NCI-H128 (cell line): ENCODE data around the gene NMNAT2.

Source experiments
- DNase-seq: peaks from one replicate; lab custom pipeline; 2025; ENCODE audit not compliant: unreplicated experiment; lab: John Stamatoyannopoulos, UW

NMNAT2 gene

DNA sequence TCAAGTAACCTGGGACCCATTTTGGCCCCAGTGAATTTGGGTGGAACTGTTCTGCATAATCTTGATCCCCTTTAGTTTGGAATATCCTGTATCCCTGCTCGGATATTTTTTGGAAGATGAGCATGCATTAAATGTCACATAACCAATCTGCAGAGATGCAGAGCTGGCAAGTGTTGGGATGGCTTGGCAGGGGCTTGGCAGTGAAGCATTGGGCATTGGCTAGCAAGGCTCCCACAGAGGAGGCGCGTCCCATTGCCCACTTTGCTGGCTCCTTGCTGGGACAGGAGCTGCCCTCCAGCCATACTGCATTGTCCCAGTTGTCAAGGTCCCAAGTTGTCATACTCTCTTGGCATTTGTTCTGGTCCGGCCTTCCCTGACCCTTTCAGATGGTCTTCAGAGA lies 202.2 kb downstream of the NMNAT2 start:
- DNase-seq: no peak

DNA sequence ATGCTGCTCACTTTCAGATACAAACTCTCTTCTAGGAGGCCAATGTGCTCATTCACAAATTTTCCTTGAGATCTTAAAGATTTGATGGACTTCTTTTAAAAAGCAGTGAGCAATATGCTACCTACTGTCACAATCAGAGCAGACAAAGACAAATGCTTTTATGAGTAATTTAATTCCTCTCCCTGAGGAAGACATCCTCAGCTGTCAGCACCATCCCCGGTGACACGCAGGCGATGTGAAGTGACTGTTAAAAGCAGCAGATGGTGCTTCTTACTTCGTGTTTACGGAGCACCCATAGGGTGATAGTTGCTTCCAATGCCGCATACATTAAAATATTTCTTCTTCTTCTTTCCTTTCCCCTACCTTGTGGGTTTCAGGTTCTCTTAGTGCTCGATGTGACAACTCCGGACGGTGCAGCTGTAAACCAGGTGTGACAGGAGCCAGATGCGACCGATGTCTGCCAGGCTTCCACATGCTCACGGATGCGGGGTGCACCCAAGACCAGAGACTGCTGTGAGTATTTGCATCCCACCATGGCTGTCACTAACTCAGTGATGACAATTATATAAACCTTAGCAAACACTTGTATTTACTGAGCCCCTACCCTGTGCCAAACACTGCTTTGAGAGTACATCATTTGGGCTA lies 203.0 kb downstream of the NMNAT2 start:
- DNase-seq: peak; percentile 30

- no peak for DNase-seq
Measured at GRCh38 chr1:183214021-183214970, 203.9 kb downstream of the NMNAT2 start.

DNA sequence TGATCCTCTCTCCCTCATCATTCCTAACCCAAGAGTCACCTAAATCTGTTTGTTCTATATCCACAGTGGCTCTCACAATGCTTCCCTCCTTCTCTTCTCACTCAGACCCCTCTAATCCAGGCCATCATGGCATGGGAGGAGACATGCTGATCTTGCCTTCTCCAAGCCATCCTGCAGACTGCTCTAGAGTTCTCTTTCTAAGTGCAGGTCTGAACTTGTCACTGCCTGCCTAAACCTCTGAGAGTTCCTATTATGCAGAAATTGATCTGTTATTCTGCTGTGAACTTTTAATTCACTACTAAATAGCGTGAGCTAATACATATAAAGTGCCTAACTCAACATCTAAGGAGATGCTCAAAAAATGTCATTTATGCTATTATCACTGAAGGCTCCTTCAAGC lies 205.3 kb downstream of the NMNAT2 start:
- no peak for DNase-seq

- DNase-seq: no peak
Measured at GRCh38 chr1:183210681-183211080, 207.5 kb downstream of the NMNAT2 start.

GRCh38 chr1:183209533-183210158 lies 208.5 kb downstream of the NMNAT2 start:
- no peak for DNase-seq

- no peak for DNase-seq
Measured at GRCh38 chr1:183206538-183207122, 211.6 kb downstream of the NMNAT2 start.

DNA sequence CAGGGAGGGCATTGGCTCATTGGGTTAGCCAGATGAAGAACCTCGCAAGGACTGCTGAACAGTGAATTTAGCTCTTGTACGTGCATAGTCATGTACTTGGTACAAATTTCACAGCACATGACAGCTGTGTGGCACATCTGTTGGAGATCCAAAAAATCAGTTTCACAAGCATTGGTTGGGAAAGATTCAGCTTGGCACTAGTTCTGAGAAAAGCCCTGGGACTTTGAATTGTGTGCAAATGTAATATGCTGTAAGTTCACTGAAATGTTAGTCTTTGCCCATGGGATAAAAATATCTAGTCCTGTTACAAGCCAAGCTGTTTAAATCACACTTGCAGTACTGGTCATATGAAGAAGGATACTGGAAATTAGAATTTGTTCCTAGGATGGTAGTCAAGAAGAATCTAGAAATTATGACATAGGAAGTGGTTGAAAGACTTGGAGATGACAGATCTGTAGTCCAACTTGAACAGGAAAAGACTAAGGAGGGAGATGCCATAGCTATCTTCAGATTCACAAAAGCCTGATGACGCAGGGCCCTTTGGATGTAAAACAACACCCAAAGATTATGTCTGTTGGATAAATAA lies 212.9 kb downstream of the NMNAT2 start:
- no peak for DNase-seq

DNA sequence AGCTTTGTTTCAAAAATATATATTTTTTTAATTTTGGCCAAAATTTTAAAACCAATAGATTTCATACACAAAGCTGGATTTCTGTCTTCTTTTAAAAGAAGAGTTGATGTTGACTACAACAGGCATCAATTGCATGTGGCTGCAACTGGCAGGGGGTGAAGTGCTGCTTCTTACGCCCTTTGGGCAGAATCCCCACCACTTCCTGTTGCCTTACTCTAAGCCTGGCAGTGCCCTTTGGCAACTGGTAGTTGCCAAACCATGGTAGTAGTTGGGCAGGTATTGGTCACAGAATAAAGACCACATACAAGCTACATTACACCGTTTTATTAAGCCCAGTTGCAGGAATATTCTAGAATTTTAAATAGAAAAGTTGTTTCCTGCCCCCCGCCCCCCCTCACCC lies 215.1 kb downstream of the NMNAT2 start:
- no peak for DNase-seq

GRCh38 chr1:183200451-183200850 lies 217.7 kb downstream of the NMNAT2 start:
- no peak for DNase-seq

- DNase-seq: no peak
Measured at GRCh38 chr1:183199304-183199703, 218.9 kb downstream of the NMNAT2 start.

DNA sequence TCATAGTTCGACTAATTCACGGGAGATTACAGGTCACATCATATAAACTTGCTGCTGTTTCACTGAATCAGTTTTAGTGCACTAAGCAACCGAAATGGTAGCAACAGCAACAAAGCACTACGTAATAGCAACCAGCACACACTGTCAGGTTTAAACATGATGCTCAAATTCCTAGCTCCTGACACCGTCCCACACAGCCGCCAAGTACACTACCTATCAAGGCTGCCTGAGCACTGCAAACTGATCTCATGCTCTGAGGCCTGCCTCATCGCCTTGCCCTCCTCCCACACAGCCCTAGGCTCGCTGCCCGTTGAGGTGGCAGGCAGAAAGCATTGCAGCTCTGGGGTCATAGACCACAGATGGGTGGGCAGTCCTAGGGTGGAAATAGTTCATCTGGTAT lies 219.7 kb downstream of the NMNAT2 start:
- no peak for DNase-seq
